Panc1 (cell line): ENCODE measurements around the gene IRX4. TPM values are rescaled to one million over a fixed set of nuclear protein-coding genes. Genes with fewer than 3 reads are reported as not detected.

ENCODE experiments used
- ATAC-seq: fragments of 200-7000 bp; cut with Tn5 transposase; 2 replicates; pipeline ENCODE4 v1.9.1; 2020; ENCODE audit warnings: mild to moderate bottlenecking, moderate library complexity
- BruUV-seq: library from RNA; stranded (reverse); fragments of 400-500 nt; replicated peaks from 2 replicates; lab custom pipeline; 2021; lab: Mats Ljungman, UMichigan
- CTCF ChIA-PET: fragments of 300-600 bp; sonication (Branson Sonifier 250); formaldehyde crosslinking; loops from one replicate; lab custom pipeline; 2022; ENCODE audit warnings: antibody characterized with exemption; lab: Charles Lee
- POLR2A ChIA-PET: fragments of 300-600 bp; sonication (Branson Sonifier 250); formaldehyde crosslinking; loops from one replicate; lab custom pipeline; 2022; ENCODE audit warnings: antibody characterized with exemption; lab: Charles Lee
- DNase-seq: peaks from one replicate; pipeline ENCODE4 v3.0.0-alpha.2; 2010; ENCODE audit warnings: low read depth, low spot score
- H3K27ac ChIP-seq: 2 replicates; pipeline ENCODE4 v1.5.1; 2011; ENCODE audit warnings: mild to moderate bottlenecking, low read length, inconsistent platforms
- H3K27me3 ChIP-seq: fragments of 200-500 bp; sonication (Bioruptor generic); 2 replicates; pipeline ENCODE4 v1.6.0; 2014; ENCODE audit warnings: low read length, inconsistent platforms; ENCODE audit not compliant: control insufficient read depth, insufficient read depth
- H3K36me3 ChIP-seq: fragments of 200-500 bp; sonication (Bioruptor generic); 2 replicates; pipeline ENCODE4 v1.5.1; 2014; ENCODE audit warnings: inconsistent platforms, mild to moderate bottlenecking, low read length, moderate library complexity; ENCODE audit not compliant: control insufficient read depth, insufficient read depth
- H3K4me1 ChIP-seq: 2 replicates; pipeline ENCODE4 v1.5.1; 2011; ENCODE audit warnings: inconsistent platforms, mild to moderate bottlenecking, low read length, moderate library complexity; ENCODE audit not compliant: control insufficient read depth, insufficient read depth
- H3K4me3 ChIP-seq, 2 experiments: 2 replicates each; pipeline ENCODE4 v1.5.1; 2011 to 2012; ENCODE audit warnings: low read depth in 2 of 2, low read length in 2 of 2, mild to moderate bottlenecking in 2 of 2, inconsistent platforms in 1 of 2, moderate library complexity in 1 of 2
- H3K9me3 ChIP-seq: fragments of 200-500 bp; sonication (Bioruptor generic); 2 replicates; pipeline ENCODE4 v1.5.1; 2014; ENCODE audit warnings: low read depth, mild to moderate bottlenecking, inconsistent platforms, low read length, moderate library complexity; ENCODE audit not compliant: control insufficient read depth, insufficient read depth
- POLR2AphosphoS5 ChIP-seq: IDR thresholded peaks from 2 replicates; pipeline ENCODE4 v1.6.1; 2012; ENCODE audit warnings: mild to moderate bottlenecking, low read depth, low read length, moderate library complexity
- REST ChIP-seq, 2 experiments: IDR thresholded peaks; 2 replicates each; pipeline ENCODE4 v1.6.1; 2011 to 2012; ENCODE audit warnings: low read depth in 2 of 2, control low read depth in 1 of 2, low read length in 1 of 2, mild to moderate bottlenecking in 1 of 2, moderate library complexity in 1 of 2; ENCODE audit not compliant: insufficient read depth in 1 of 2
- SIN3A ChIP-seq: IDR thresholded peaks from 2 replicates; pipeline ENCODE4 v1.6.1; 2012; ENCODE audit warnings: low read depth, mild to moderate bottlenecking, low read length, moderate library complexity, borderline replicate concordance; ENCODE audit not compliant: insufficient read depth
- TCF7L2 ChIP-seq: IDR thresholded peaks from 2 replicates; pipeline ENCODE4 v1.6.1; 2011; ENCODE audit warnings: mild to moderate bottlenecking, low read depth, low read length, inconsistent platforms
- in situ Hi-C: cut with HindIII; loops from 2 replicates; pipeline ENCODE4 v1.10.0; 2016; ENCODE audit warnings: low sequenced_read_pairs, low pct_unique_long_range_greater_than_20kb
- intact Hi-C: fragments of 100-400 bp; cut with micrococcal nuclease; formaldehyde crosslinking; loops from one replicate; pipeline ENCODE4 v1.10.0; 2022; ENCODE audit not compliant: unreplicated experiment
- total RNA-seq: library from RNA; stranded (reverse); gene quantifications from one replicate; pipeline ENCODE4 v1.2.1, GENCODE V29; 2021; ENCODE audit not compliant: unreplicated experiment
- TF ChIP-seq, protein P1 (sequence below): fragments of 450-650 bp; IDR thresholded peaks from 2 replicates; pipeline ENCODE4 v1.5.1; 2017; ENCODE audit warnings: mild to moderate bottlenecking

Gene IRX4
- total RNA-seq, 1 experiment from 2014 or later, result 0.18 TPM

DNA sequence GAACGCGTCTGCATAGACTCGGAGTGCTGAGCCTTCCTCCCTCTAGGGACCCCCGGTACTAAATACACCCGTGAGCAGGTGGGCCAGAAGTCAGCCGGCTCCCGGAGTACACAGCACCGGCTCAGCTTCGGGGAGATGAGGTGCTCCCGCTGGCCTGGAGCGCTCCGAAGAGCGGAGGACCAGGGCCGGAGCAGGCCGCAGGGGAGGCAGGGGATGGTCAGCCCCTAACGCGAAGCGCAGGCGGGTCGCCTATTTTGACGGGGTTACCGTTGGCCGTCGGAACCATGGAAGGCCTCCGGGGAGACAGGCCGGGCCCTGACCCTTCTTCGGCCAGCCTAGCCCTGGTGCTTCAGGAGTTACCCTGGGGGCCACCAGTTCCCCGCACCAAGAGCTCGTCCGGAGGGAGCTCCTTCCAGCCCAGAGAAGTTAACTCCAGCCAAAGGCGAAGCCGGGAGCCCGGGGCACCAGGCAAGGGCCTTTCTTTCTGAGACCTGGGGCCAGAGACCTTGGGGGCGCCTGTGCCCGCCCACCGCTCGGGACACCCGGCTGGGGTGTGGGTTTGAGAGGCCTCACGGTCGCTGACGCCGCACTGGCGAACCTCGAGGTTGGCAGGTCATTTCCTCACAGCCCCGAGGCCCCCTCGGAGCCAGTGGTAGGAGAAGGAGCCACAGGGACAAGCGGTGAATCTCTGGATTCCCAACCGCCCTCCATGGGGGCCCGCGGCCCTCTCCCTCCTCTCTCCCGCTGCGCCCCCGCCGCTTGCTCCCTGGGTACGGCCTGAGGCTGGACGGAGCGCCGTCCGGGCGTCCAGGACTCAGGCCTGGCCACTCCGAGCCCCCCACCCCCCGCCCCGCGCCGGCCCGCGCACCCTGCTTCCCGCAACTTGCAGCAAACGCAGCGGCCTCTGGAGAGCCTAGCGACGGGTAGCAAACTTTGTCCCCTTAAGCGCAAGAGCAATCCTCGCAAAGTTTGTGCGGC lies 3.4 kb upstream of the IRX4 start:
- no peaks in the 10 kb centered on the region for H3K36me3 ChIP-seq
- in situ Hi-C loops, result no loop called here
- no peaks in the 10 kb centered on the region for H3K4me1 ChIP-seq
- no TSS peak for BruUV-seq
- CTCF ChIA-PET, result no interaction called here
- intact Hi-C loops, result no loop called here
- H3K4me3 ChIP-seq, result no peak overlapping the region
- DNase-seq (no peak), ATAC-seq (no peak)
- no peak overlapping the region for H3K27ac ChIP-seq
- no peaks in the 10 kb centered on the region; the same call in 1 of the 2 replicates for H3K27me3 ChIP-seq
- TF ChIP-seq REST (IDR thresholded peaks at IDR 0.05; ENCODE audit: insufficient read depth in 1 of 2, low read depth in 2 of 2, low read length in 1 of 2) (no peak), TCF7L2 (no peak), POLR2AphosphoS5 (no peak), SIN3A (no peak)
- TF ChIP-seq, protein P1, sequence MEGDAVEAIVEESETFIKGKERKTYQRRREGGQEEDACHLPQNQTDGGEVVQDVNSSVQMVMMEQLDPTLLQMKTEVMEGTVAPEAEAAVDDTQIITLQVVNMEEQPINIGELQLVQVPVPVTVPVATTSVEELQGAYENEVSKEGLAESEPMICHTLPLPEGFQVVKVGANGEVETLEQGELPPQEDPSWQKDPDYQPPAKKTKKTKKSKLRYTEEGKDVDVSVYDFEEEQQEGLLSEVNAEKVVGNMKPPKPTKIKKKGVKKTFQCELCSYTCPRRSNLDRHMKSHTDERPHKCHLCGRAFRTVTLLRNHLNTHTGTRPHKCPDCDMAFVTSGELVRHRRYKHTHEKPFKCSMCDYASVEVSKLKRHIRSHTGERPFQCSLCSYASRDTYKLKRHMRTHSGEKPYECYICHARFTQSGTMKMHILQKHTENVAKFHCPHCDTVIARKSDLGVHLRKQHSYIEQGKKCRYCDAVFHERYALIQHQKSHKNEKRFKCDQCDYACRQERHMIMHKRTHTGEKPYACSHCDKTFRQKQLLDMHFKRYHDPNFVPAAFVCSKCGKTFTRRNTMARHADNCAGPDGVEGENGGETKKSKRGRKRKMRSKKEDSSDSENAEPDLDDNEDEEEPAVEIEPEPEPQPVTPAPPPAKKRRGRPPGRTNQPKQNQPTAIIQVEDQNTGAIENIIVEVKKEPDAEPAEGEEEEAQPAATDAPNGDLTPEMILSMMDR, result no peak
- POLR2A ChIA-PET, result no interaction called here
- no peaks in the 10 kb centered on the region for H3K9me3 ChIP-seq

DNA sequence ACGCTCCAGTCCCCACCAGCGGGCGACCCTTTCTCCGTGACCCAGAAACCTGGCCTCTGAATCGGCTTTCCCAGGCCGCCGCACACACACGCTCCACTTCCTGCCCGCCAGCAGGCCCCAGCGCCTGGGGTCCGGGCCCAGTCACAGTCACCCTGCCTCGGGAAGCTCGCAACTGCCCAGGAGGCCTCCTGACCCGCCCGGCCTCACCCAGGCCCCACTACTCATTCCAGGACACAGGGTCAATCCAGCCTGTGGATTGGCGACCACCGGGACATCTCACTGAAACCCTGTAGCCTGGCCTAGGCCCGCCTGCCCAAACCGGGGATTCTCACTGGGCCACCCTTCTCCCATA lies 2.7 kb upstream of the IRX4 start:
- Histone ChIP-seq H3K4me3 (no peak overlapping the region), H3K36me3 (no peaks in the 10 kb centered on the region), H3K4me1 (no peaks in the 10 kb centered on the region), H3K27me3 (no peaks in the 10 kb centered on the region; the same call in 1 of the 2 replicates), H3K27ac (no peak overlapping the region), H3K9me3 (no peaks in the 10 kb centered on the region)
- no peak for ATAC-seq
- in situ Hi-C loops (no loop called here), intact Hi-C loops (no loop called here)
- DNase-seq, result no peak
- no TSS peak for BruUV-seq
- POLR2A ChIA-PET, result no interaction called here
- TF ChIP-seq SIN3A (no peak), REST (IDR thresholded peaks at IDR 0.05; ENCODE audit: insufficient read depth in 1 of 2, low read depth in 2 of 2, low read length in 1 of 2) (no peak), POLR2AphosphoS5 (no peak), TCF7L2 (no peak)
- TF ChIP-seq, protein P1, result no peak
- CTCF ChIA-PET, result no interaction called here
